GM18861 (cell line): ENCODE data around the gene LYRM4.
"Not testable (repeated sequence)": the region's sequence is repeated elsewhere in the genome, so short reads cannot be mapped to it uniquely, and the experiment has no call there.

ENCODE experiments used
- ATAC-seq: cut with Tn5 transposase; IDR thresholded peaks from one replicate; pipeline ENCODE4 v1.9.1; 2021; ENCODE audit not compliant: unreplicated experiment

Gene LYRM4

GRCh38 chr6:5084781-5085647 lies 175.7 kb downstream of the LYRM4 start, which contains the start of gene PPP1R3G:
Gene PPP1R3G, plus strand, starts transcription at chr6:5085341. Its CDS starts 145 bp downstream, at chr6:5085486.
- ATAC-seq, result no peak

- no peak for ATAC-seq
Observed at GRCh38 chr6:5084360-5084780, 176.4 kb downstream of the LYRM4 start.

GRCh38 chr6:5083813-5084359 lies 176.9 kb downstream of the LYRM4 start:
- no peak for ATAC-seq

GRCh38 chr6:5083307-5083583 lies 177.5 kb downstream of the LYRM4 start:
- no peak for ATAC-seq

- no peak for ATAC-seq
Observed at GRCh38 chr6:5082487-5083306, 178.1 kb downstream of the LYRM4 start.

- no peak for ATAC-seq
Observed at GRCh38 chr6:5081955-5082354, 178.8 kb downstream of the LYRM4 start.

- no peak for ATAC-seq
Observed at GRCh38 chr6:5081182-5081581, 179.6 kb downstream of the LYRM4 start.

GRCh38 chr6:5080574-5080973 lies 180.2 kb downstream of the LYRM4 start:
- no peak for ATAC-seq

GRCh38 chr6:5079692-5080091 lies 181.1 kb downstream of the LYRM4 start:
- ATAC-seq, result no peak

- ATAC-seq, result peak; percentile 84
Observed at GRCh38 chr6:5078121-5078669, 182.6 kb downstream of the LYRM4 start.

- no peak for ATAC-seq
Observed at GRCh38 chr6:5076931-5077330, 183.8 kb downstream of the LYRM4 start.

GRCh38 chr6:5073992-5074391 lies 186.8 kb downstream of the LYRM4 start:
- no peak for ATAC-seq

GRCh38 chr6:5072440-5072839 lies 188.3 kb downstream of the LYRM4 start:
- no peak for ATAC-seq

GRCh38 chr6:5071216-5071615 lies 189.5 kb downstream of the LYRM4 start:
- no peak for ATAC-seq

- no peak for ATAC-seq
Observed at GRCh38 chr6:5068153-5068751, 192.5 kb downstream of the LYRM4 start.

- no peak for ATAC-seq
Observed at GRCh38 chr6:5067305-5067704, 193.4 kb downstream of the LYRM4 start.

GRCh38 chr6:5066456-5067093 lies 194.2 kb downstream of the LYRM4 start:
- ATAC-seq, result no peak

- no peak for ATAC-seq
Observed at GRCh38 chr6:5063617-5064016, 197.1 kb downstream of the LYRM4 start.

GRCh38 chr6:5061152-5061551 lies 199.6 kb downstream of the LYRM4 start:
- ATAC-seq, result no peak

- not testable (repeated sequence) for ATAC-seq
Observed at GRCh38 chr6:5060439-5060838, 200.3 kb downstream of the LYRM4 start.
